Gastrocnemius medialis (tissue), 4 donors: Measurements from ENCODE around the gene RERE.

ENCODE experiments used
- CTCF ChIP-seq, 5 experiments: fragments of 450-650 bp in 3 of 5; fragments of 200-600 bp in 2 of 5; sonication (generic) in 2 of 5; IDR thresholded peaks in 4 of 5; conservative IDR thresholded peaks in 1 of 5; 1 replicate in 4 of 5; 2 replicates in 1 of 5; pipeline ENCODE4 v1.5.1; 2016 to 2019; ENCODE audit warnings: antibody characterized with exemption in 5 of 5, mild to moderate bottlenecking in 3 of 5, moderate library complexity in 3 of 5
- POLR2A ChIP-seq, 2 donors: fragments of 450-650 bp; IDR thresholded peaks; one replicate each; pipeline ENCODE4 v1.6.1; 2017; ENCODE audit warnings: antibody characterized with exemption in 2 of 2, mild to moderate bottlenecking in 2 of 2, moderate library complexity in 2 of 2

GRCh38 chr1:8435569-8436071 is 381.8 kb downstream of the RERE start:
- no peak for TF ChIP-seq CTCF (IDR thresholded peaks at IDR 0.05 in 4 of 5, conservative IDR thresholded peaks at IDR 0.05 in 1 of 5)
- no peak for TF ChIP-seq POLR2A (IDR thresholded peaks at IDR 0.05)
